CD4-positive, alpha-beta T cell treated with Interleukin-15 for 1 hour (primary cell): Measurements from ENCODE around the gene ADGRE2.
A peak's percentile ranks its signal among the peaks of the same experiment; 100 is the strongest.
"Not testable (repeated sequence)": the region's sequence is repeated elsewhere in the genome, so short reads cannot be mapped to it uniquely, and the experiment has no call there.

Source experiments
- DNase-seq: peaks from one replicate; pipeline ENCODE4 v3.0.0-alpha.2; 2020

ADGRE2 gene

DNA sequence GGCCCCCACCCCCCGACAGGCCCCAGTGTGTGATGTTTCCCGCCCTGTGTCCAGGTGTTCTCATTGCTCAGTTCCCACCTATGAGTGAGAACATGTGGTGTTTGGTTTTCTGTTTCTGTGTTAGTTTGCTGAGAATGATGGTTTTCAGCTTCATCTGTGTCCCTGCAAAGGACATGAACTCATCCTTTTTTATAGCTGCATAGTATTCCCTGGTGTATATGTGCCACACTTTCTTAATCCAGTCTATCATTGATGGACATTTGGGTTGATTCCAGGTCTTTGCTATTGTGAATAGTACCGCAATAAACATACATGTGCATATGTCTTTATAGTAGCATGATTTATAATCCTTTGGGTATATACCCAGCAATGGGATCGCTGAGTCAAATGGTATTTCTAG is 715 bp downstream of the ADGRE2 start:
- not testable (repeated sequence) for DNase-seq

DNA sequence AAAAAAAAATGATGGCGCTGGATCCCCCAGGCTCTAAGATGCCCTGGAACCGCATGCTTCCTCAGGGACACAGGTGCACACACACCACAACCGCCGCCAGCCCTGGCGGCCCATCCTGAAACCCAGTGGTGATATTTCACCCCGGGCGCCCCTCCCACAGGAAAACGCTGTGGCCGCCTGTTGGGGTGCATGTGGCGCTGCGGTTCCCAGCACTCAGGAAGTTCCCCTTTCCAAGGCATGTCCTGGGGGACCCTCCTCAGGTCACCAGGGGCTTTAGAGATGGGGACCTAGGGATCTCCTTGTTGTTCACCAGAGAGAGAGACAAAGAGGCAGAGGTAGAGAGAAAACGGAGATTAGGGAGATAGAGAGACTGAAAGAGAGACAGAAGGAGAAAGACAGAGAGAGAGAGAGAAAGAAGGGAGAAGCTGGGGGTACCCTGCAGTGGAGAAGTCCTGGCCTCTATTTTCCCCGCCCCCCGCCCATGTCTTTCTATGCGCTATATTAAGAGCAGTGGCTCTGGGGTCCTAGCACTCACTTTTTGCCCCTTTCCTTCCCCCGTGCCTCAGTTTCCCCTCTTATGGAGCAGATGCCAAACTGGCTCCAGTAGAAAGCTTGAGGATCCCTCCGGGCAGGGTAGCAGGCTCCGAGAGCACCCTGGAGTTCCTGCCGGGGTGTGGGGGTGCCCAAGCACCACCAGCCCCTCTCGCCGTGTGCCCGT is 2.3 kb downstream of the ADGRE2 start:
- DNase-seq = peak; percentile 33

DNA sequence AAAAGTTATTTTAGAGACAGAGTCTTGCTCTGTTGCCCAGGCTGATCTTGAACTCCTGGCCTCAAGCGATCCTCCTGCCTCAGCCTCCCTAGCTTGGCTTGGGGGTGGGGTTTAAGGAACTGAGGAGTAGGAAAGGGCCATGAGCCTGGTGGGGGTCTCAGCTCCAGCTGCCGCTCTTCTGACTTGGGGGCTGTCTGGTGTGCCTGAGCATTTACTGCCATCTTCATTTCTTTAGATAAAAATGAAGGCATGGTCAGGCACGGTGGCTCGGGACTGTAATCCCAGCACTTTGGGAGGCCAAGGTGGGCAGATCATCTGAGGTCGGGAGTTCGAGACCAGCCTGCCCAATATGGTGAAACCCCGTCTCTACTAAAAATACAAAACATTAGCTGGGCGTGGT is 3.0 kb downstream of the ADGRE2 start:
- DNase-seq = not testable (repeated sequence)

DNA sequence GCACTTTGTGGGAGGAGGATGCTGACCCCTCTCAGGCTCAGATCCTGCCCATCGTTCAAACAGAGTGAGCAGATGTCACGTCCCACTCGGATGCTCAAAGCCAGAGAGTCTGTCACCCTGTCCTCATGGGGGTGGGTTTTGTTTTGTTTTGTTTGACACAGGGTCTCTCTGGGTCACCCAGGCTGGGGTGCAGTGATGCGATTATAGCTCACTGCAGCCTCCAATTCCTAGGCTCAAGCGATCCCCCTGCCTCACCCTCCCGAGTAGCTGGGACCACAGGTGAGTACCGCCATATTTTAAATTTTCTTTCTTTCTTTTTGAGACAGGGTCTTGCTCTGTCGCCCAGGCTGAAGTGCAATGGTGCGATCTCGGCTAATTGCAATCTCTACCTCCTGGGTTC is 4.0 kb downstream of the ADGRE2 start:
- no peak for DNase-seq

DNA sequence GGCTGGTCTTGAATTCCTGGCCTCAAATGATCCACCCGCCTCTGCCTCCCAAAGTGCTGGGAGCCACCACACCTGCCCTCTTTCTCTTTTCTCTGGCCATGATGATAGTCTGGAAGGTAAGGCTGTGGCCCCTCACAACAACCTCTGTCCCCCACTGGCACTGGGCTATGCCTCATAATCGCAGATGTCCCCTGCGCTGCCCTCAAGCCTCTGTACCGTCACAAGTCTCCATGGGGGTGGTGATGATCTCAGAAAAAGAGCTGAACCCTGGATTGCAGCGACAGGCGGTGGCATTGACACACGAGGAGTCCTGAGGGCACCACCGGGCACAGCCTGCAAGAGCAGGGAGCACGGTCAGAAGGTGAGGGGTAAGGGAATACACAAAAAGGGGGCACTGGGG is 4.6 kb downstream of the ADGRE2 start:
- DNase-seq = not testable (repeated sequence)

DNA sequence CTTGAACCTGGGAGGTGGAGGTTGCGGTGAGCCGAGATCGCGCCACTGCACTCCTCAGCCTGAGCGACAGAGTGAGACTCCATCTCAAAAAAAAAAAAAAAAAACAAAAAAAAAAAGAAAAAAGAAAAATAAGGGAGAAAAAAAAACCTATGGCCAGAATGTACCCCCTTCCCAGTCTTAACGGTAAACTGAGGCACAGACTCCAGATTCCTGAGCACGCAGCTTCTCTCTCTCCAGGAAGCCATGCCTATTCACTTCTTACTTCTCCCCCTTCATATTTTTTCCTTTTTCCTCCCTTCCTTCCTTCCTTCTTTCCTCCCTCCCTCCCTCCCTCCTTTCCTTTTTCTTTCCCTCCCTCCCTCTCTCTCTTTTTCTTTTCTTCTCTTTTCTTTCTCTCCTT is 5.4 kb downstream of the ADGRE2 start:
- DNase-seq = no peak

DNA sequence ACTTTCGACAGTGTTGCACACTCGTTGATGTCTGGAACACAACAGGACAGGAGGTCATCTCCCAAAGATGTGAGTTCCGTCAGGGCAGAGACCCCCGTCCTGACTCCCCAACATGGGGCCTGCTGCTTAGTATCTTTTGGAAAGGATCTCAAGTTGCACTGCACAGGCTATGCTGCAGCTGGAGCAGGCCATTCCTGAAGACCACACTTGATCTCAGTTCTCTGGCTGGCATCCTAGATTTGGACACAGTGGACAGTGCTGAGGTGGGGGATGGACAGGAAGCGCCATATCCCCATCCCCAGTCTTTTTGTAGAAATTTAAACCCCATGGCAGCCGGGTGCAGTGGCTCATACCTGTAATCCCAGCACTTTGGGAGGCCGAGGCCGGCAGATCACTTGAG is 5.9 kb downstream of the ADGRE2 start:
- no peak for DNase-seq

GRCh38 chr19:14770944-14771839 is 7.2 kb downstream of the ADGRE2 start:
- no peak for DNase-seq

- no peak for DNase-seq
Observed at GRCh38 chr19:14770136-14770535, 8.2 kb downstream of the ADGRE2 start.

- no peak for DNase-seq
Observed at GRCh38 chr19:14769201-14769600, 9.2 kb downstream of the ADGRE2 start.

GRCh38 chr19:14768001-14768400 is 10.4 kb downstream of the ADGRE2 start:
- no peak for DNase-seq

DNA sequence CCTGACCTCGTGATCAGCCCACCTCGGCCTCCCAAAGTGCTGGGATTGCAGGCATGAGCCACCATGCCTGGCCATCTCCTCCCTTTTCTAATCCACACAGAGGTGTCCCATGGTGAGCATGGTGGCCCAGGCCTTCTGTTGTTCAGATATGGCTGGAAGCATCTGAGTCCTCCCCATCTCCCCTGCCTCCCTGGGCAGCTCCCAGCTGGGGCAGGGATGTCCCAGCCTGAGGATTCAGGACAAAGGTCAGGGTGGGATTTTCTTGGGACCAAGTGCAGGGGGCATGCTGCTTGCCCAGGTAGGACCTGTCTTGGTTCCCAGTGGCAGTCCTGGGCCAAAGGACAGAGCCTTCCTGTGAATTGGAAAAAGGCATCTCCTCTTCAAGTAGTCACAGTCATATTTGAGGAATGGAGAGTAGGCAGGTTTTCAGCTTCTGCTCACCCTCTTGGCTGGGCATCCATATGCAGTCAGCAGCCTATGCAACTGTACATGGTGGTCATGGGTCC is 10.8 kb downstream of the ADGRE2 start:
- no peak for DNase-seq

- DNase-seq = not testable (repeated sequence)
Observed at GRCh38 chr19:14765841-14766240, 12.5 kb downstream of the ADGRE2 start.

DNA sequence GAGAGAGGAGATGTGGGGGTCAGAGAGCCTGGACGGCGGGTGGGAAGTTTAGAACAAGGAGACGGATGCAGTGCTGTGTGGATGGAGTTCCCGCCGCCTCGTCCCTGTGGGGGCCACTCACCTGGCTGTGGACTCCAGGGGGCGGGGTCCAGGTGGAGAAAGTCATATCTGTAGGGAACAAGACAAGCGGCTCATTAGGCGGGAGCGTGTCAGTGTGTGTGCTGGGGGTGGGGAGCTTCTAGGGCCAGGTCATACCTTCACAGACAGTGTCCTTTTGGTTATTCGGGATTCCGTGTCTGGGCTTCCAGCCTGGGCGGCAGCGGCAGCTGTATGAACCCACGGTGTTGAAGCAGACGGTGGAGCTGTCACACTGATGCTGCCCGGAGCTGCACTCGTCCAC is 13.0 kb downstream of the ADGRE2 start:
- not testable (repeated sequence) for DNase-seq

- no peak for DNase-seq
Observed at GRCh38 chr19:14764401-14764800, 14.0 kb downstream of the ADGRE2 start.

DNA sequence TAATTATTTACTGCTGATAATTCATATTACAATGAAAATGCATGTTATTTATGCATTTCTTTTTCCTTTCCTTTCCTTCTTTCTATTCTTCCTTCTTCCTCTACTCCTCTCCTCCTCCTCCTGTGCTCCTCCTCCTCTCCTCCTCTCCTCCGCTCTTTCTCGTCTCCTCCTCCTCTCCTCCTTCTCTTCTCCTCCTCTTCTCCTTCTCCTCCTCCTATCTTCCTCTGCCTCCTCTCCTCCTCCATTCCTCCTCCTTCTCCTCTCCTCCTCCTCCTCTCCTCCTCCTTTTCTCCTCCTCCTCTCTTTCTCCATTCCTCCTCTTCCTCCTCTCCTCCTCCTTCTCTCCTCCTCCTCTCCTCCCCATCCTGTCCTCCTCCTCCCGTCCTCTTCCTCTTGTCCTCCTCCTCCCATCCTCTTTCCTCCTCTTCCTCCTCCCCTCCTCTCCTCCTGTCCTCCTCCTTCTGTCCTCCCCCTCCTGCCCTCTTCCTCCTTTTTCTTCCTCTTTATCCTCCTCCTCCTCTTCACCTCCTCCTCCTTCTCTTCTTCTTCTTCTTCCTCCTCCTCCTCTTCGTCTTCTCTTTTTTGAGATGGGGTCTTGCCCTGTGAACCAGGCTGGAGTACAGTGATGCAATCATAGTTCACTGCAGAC is 14.7 kb downstream of the ADGRE2 start:
- DNase-seq = no peak

GRCh38 chr19:14762111-14762510 is 16.2 kb downstream of the ADGRE2 start:
- DNase-seq = no peak

GRCh38 chr19:14761607-14762006 is 16.8 kb downstream of the ADGRE2 start:
- no peak for DNase-seq

DNA sequence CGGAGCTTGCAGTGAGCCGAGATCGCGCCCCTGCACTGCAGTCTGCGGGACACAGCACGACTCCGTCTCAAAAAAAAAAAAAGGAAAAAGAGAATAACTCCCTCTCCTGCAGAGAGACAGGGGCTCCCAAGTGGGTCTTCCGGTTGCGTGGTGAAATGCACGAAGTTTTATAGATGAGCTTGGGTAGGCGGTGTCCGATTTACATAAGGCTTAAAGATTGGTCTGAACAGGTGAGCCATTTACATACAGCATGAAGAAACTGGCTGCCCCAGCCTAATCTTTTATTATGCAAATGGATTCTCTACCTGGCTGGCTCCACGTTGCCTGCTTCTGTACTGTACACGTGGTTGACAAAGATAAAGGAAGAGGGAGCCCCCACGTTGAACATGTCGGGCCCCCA is 19.5 kb downstream of the ADGRE2 start:
- no peak for DNase-seq

DNA sequence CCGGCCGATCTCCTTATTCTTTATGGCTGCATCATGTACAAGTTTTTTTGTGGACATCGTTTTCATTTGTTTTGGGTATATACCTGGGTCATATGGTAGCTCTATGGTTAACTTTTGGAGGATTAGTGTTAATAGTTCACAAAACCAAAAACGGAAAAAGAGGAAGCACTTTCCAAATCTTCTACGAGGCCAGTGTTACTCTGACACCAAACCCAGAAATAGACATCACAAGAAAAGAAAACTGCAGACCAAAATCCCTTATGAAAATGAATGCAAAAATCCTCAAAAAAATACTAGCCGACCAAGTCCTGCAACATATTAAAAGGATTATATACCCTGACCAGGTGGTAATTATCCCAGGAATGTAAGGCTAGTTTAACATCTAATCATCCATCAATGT is 29.8 kb downstream of the ADGRE2 start:
- no peak for DNase-seq

DNA sequence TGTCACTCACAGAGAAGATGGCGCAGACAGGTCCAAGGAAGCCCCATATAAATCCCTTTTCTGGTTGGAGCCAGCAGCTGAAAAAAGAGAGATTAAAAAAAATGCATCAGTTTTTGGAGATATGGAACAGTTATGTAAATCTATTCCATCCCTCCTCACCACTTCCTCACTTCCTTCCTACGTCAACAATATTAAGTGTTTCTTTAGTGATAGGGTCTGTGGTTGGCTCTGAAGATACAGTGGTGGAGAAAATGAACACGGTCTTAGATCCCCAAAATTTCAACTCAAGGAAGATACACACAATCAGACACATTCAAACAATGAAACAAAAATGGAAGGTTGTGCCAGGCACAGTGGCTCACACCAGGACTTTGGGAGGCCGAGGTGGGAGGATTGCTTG is 31.5 kb downstream of the ADGRE2 start:
- DNase-seq = no peak

GRCh38 chr19:14735915-14736314 is 42.4 kb downstream of the ADGRE2 start:
- no peak for DNase-seq

- no peak for DNase-seq
Observed at GRCh38 chr19:14733574-14733973, 44.8 kb downstream of the ADGRE2 start.

GRCh38 chr19:14732510-14732909 is 45.9 kb downstream of the ADGRE2 start:
- DNase-seq = no peak
